GM12878 (cell line): ENCODE measurements around the gene FBXL2. TPM values are rescaled to one million over a fixed set of nuclear protein-coding genes. Genes with fewer than 3 reads are reported as not detected.

ENCODE experiments used
- ATAC-seq: fragments of 200-7000 bp; cut with Tn5 transposase; 3 replicates; pipeline ENCODE4 v1.9.1; 2020; ENCODE audit warnings: mild to moderate bottlenecking, moderate library complexity
- BruUV-seq: library from RNA; stranded (reverse); fragments of 400-500 nt; replicated peaks from 2 replicates; lab custom pipeline; 2021; lab: Mats Ljungman, UMichigan
- CTCF ChIA-PET: fragments of 300-600 bp; sonication (Branson Sonifier 250); formaldehyde crosslinking; extraction: SDS; loops from one replicate; lab custom pipeline; 2021; ENCODE audit warnings: inconsistent platforms; lab: Yijun Ruan, JAX
- POLR2A ChIA-PET: fragments of 350-600 bp; formaldehyde crosslinking; extraction: SDS; loops from one replicate; lab custom pipeline; 2021; ENCODE audit warnings: inconsistent platforms; lab: Charles Lee
- RAD21 ChIA-PET: fragments of 300-600 bp; sonication (Branson Sonifier 250); formaldehyde crosslinking; loops from one replicate; lab custom pipeline; 2023; ENCODE audit warnings: antibody characterized with exemption; ENCODE audit not compliant: unreplicated experiment; lab: Charles Lee
- SMC1A ChIA-PET: fragments of 300-600 bp; sonication (Branson Sonifier 250); formaldehyde crosslinking; loops from one replicate; lab custom pipeline; 2023; ENCODE audit not compliant: unreplicated experiment, uncharacterized antibody; lab: Charles Lee
- DNase-seq: peaks from one replicate; pipeline ENCODE4 v3.0.0-alpha.2; 2011; ENCODE audit warnings: low read depth, low spot score
- FAIRE-seq: peaks from 3 replicates; lab custom pipeline; 2011; peaks lifted over from hg19 to GRCh38; lab: Jason Lieb, UNC
- H2AFZ ChIP-seq: 2 replicates; pipeline ENCODE4 v1.6.0; 2011; ENCODE audit warnings: low read depth, low read length, control low read depth; ENCODE audit not compliant: control insufficient read depth
- H3K27ac ChIP-seq: 2 replicates; pipeline ENCODE4 v1.5.1; 2011; ENCODE audit warnings: control low read depth; ENCODE audit not compliant: control insufficient read depth, insufficient read depth
- H3K27me3 ChIP-seq, 2 experiments: replicated peaks in 1 of 2; 2 replicates each; pipeline versions ENCODE4 v1.6.0 to v1.6.1; 2011; ENCODE audit warnings: low read length in 1 of 2; ENCODE audit not compliant: control insufficient read depth in 2 of 2, insufficient read depth in 2 of 2
- H3K36me3 ChIP-seq, 2 experiments: 2 replicates each; pipeline ENCODE4 v1.5.1; 2011; ENCODE audit warnings: low read length in 1 of 2; ENCODE audit not compliant: control insufficient read depth in 2 of 2, insufficient read depth in 2 of 2
- H3K4me1 ChIP-seq: 2 replicates; pipeline ENCODE4 v1.6.1; 2011; ENCODE audit warnings: mild to moderate bottlenecking, low read length, moderate library complexity, mixed read lengths; ENCODE audit not compliant: control insufficient read depth, insufficient read depth
- H3K4me2 ChIP-seq: 2 replicates; pipeline ENCODE4 v1.6.0; 2011; ENCODE audit warnings: control low read depth; ENCODE audit not compliant: control insufficient read depth, insufficient read depth
- H3K4me3 ChIP-seq: fragments of 200-600 bp; sonication (generic); 2 replicates; pipeline ENCODE4 v1.5.1; 2016
- H3K79me2 ChIP-seq: 2 replicates; pipeline ENCODE4 v1.6.0; 2011; ENCODE audit warnings: low read length; ENCODE audit not compliant: control insufficient read depth, insufficient read depth
- H3K9ac ChIP-seq: 2 replicates; pipeline ENCODE4 v1.8.0; 2011; ENCODE audit warnings: low read length, control low read depth, mixed read lengths; ENCODE audit not compliant: control insufficient read depth, insufficient read depth
- H3K9me3 ChIP-seq: replicated peaks from 3 replicates; pipeline ENCODE4 v1.5.1; 2011; ENCODE audit warnings: mild to moderate bottlenecking, low read length; ENCODE audit not compliant: control insufficient read depth, insufficient read depth
- H4K20me1 ChIP-seq: 2 replicates; pipeline ENCODE4 v1.6.0; 2011; ENCODE audit not compliant: control insufficient read depth, insufficient read depth
- ATF7 ChIP-seq: fragments of 450-650 bp; IDR thresholded peaks from 2 replicates; pipeline ENCODE4 v1.6.1; 2016; ENCODE audit warnings: low read depth, mild to moderate bottlenecking
- CBX3 ChIP-seq: fragments of 200-600 bp; sonication (generic); IDR thresholded peaks from 2 replicates; pipeline ENCODE4 v1.6.1; 2016; ENCODE audit warnings: low read depth, borderline replicate concordance
- HDAC6 ChIP-seq: fragments of 200-600 bp; sonication (generic); IDR thresholded peaks from one replicate; pipeline ENCODE4 v1.8.0; 2017; ENCODE audit warnings: antibody characterized with exemption; ENCODE audit not compliant: unreplicated experiment
- JUND ChIP-seq: IDR thresholded peaks from 2 replicates; pipeline ENCODE4 v1.6.1; 2012; ENCODE audit warnings: low read depth, mild to moderate bottlenecking, low read length, improper control_type of control experiment, moderate library complexity
- MXI1 ChIP-seq: fragments of 150-350 bp; IDR thresholded peaks from 2 replicates; pipeline ENCODE4 v1.6.1; 2011; ENCODE audit warnings: low read depth, mild to moderate bottlenecking, inconsistent platforms, low read length, improper control_type of control experiment
- POLR2AphosphoS5 ChIP-seq: IDR thresholded peaks from 2 replicates; pipeline ENCODE4 v1.6.1; 2011; ENCODE audit warnings: mild to moderate bottlenecking, low read length, inconsistent platforms
- RAD51 ChIP-seq: fragments of 450-650 bp; IDR thresholded peaks from 2 replicates; pipeline ENCODE4 v1.6.1; 2016; ENCODE audit warnings: moderate library complexity, mild to moderate bottlenecking, inconsistent platforms
- RUNX3 ChIP-seq: IDR thresholded peaks from 2 replicates; pipeline ENCODE4 v1.6.1; 2012; ENCODE audit warnings: low read length, inconsistent platforms
- SMAD1 ChIP-seq: fragments of 450-650 bp; IDR thresholded peaks from 2 replicates; pipeline ENCODE4 v1.6.1; 2018; ENCODE audit warnings: mild to moderate bottlenecking, low read depth; ENCODE audit not compliant: partially characterized antibody
- STAT1 ChIP-seq: fragments of 450-650 bp; conservative IDR thresholded peaks from 2 replicates; pipeline ENCODE4 v1.6.1; 2014; ENCODE audit warnings: antibody characterized with exemption, mild to moderate bottlenecking
- YBX1 ChIP-seq: fragments of 450-650 bp; IDR thresholded peaks from 2 replicates; pipeline ENCODE4 v1.6.1; 2016; ENCODE audit warnings: antibody characterized with exemption
- YY1 ChIP-seq: IDR thresholded peaks from 2 replicates; pipeline ENCODE4 v1.6.1; 2011; ENCODE audit warnings: low read depth, mild to moderate bottlenecking, low read length
- ZNF622 ChIP-seq: fragments of 450-650 bp; IDR thresholded peaks from 2 replicates; pipeline ENCODE4 v1.6.1; 2017; ENCODE audit warnings: mild to moderate bottlenecking, inconsistent platforms
- WGBS: methylation state at CpG from one replicate; pipeline ENCODE4 v1.1.6; 2016; ENCODE audit warnings: low lambda C conversion rate; ENCODE audit not compliant: insufficient replicate concordance, insufficient coverage; ENCODE audit errors: missing lambda C conversion rate; 5-methylcytosine and 5-hydroxymethylcytosine counted together
- in situ Hi-C: fragments of 300-500 bp; cut with MboI; formaldehyde crosslinking; loops from 9 replicates; pipeline ENCODE4 v1.14.3; 2018; ENCODE audit warnings: mixed read lengths
- intact Hi-C: fragments of 100-400 bp; cut with micrococcal nuclease; formaldehyde crosslinking; loops from one replicate; pipeline ENCODE4 v1.14.2; 2022; ENCODE audit not compliant: unreplicated experiment
- polyA plus RNA-seq, 11 experiments: library from polyadenylated mRNA; depleted of rRNA in 4 of 11; unstranded in 6 of 11; stranded (reverse) in 5 of 11; fragments of >200 nt; fragmentation: Nextera tagmentation in 4 of 11; fragmentation: Illumina TruSeq in 1 of 11; extraction: Ambion mirVana in 4 of 11; extraction: Trizol in 1 of 11; gene quantifications; 1 replicate in 1 of 11; 2 replicates in 10 of 11; pipeline versions ENCODE4 v1.2.1 to v1.2.3, GENCODE V29; 2011 to 2016; ENCODE audit warnings: inconsistent platforms in 2 of 11, missing spikeins in 2 of 11, low read depth in 1 of 11
- total RNA-seq, 4 experiments: library from RNA; depleted of rRNA in 3 of 4; stranded (reverse); fragments of >200 nt in 3 of 4; fragmentation: Illumina TruSeq in 1 of 4; extraction: Trizol in 1 of 4; gene quantifications; 2 replicates each; pipeline versions ENCODE4 v1.2.1 to v1.2.3, GENCODE V29; 2013 to 2021
- TF ChIP-seq, protein P1 (sequence below): fragments of 450-650 bp; IDR thresholded peaks from 2 replicates; pipeline ENCODE4 v1.6.1; 2014; ENCODE audit warnings: mild to moderate bottlenecking
- TF ChIP-seq, protein P2 (sequence below): fragments of 450-650 bp; IDR thresholded peaks from 2 replicates; pipeline ENCODE4 v1.6.1; 2017; ENCODE audit warnings: mild to moderate bottlenecking, moderate library complexity
- TF ChIP-seq, protein P3 (sequence below): IDR thresholded peaks from 2 replicates; pipeline ENCODE4 v1.6.1; 2012; ENCODE audit warnings: mild to moderate bottlenecking, low read depth, low read length

The FBXL2 gene
- total and polyA plus RNA-seq, 10 of the 15 experiments (the other 5 are each of a cell fraction or from before 2014, with no cell fraction given): 0.04 to 0.72 (median 0.15) TPM; not detected in 1

DNA sequence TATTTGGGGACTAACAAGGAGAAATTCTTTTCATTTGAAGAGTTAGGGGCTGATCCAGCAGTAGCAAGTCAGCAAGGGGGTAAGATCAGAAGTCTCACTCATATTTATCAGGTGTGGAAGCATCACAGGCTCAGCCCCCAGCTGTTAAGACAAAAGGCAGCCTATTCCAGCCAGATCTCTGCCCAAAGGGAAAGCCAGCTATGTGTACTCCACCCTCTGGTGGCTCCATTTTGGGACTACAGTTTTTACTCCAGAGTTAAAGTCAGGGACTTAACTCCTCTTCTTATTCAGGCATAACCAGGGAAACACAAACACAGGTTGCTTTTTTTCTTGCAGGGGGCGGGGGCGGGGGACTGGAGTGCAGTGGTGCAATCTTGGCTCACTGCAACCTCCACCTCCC is 143.7 kb downstream of the FBXL2 start:
- Histone ChIP-seq H4K20me1 (no peaks in the 10 kb centered on the region), H3K79me2 (peaks cover 24% of the 10 kb centered on the region), H3K4me3 (0 out of 2 replicates have a peak overlapping the region, but pooled peaks have one; percentile 8), H3K36me3 (peaks cover 0 to 19% of the 10 kb centered on the region in 2 experiments), H2AFZ (no peak overlapping the region), H3K4me2 (no peak overlapping the region), H3K4me1 (peaks cover 11% of the 10 kb centered on the region), H3K27ac (no peak overlapping the region), H3K27me3 (no peaks in the 10 kb centered on the region), H3K9ac (no peak overlapping the region), H3K9me3 (peaks cover 5% of the 10 kb centered on the region; the same call in 2 of the 3 replicates)
- in situ Hi-C loops (no loop called here), intact Hi-C loops (no loop called here)
- RAD21 ChIA-PET: no interaction called here
- ATAC-seq (0 out of 3 replicates have a peak, but pooled peaks have one; percentile 31), DNase-seq (no peak), FAIRE-seq (no peak)
- WGBS: 95% methylated on average over 2 of the region's 2 CpGs
- CTCF ChIA-PET: interaction anchor here (1.7 kb wide), 1 partner anchor 9 kb away, joined by 5 read pairs; no protein-coding TSS in a partner anchor
- SMC1A ChIA-PET: interaction anchor here (1.0 kb wide), 1 partner anchor 13 kb away, joined by 3 read pairs; no protein-coding TSS in a partner anchor
- POLR2A ChIA-PET: no interaction called here
- no TSS peak for BruUV-seq
- TF ChIP-seq HDAC6 (no peak), ATF7 (no peak), RAD51 (no peak), YY1 (no peak), CBX3 (no peak), YBX1 (no peak), RUNX3 (no peak), JUND (no peak), STAT1 (no peak), SMAD1 (no peak), POLR2AphosphoS5 (no peak), ZNF622 (no peak), MXI1 (no peak)
- TF ChIP-seq, protein P1, sequence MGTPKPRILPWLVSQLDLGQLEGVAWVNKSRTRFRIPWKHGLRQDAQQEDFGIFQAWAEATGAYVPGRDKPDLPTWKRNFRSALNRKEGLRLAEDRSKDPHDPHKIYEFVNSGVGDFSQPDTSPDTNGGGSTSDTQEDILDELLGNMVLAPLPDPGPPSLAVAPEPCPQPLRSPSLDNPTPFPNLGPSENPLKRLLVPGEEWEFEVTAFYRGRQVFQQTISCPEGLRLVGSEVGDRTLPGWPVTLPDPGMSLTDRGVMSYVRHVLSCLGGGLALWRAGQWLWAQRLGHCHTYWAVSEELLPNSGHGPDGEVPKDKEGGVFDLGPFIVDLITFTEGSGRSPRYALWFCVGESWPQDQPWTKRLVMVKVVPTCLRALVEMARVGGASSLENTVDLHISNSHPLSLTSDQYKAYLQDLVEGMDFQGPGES: no peak
- TF ChIP-seq, protein P2, sequence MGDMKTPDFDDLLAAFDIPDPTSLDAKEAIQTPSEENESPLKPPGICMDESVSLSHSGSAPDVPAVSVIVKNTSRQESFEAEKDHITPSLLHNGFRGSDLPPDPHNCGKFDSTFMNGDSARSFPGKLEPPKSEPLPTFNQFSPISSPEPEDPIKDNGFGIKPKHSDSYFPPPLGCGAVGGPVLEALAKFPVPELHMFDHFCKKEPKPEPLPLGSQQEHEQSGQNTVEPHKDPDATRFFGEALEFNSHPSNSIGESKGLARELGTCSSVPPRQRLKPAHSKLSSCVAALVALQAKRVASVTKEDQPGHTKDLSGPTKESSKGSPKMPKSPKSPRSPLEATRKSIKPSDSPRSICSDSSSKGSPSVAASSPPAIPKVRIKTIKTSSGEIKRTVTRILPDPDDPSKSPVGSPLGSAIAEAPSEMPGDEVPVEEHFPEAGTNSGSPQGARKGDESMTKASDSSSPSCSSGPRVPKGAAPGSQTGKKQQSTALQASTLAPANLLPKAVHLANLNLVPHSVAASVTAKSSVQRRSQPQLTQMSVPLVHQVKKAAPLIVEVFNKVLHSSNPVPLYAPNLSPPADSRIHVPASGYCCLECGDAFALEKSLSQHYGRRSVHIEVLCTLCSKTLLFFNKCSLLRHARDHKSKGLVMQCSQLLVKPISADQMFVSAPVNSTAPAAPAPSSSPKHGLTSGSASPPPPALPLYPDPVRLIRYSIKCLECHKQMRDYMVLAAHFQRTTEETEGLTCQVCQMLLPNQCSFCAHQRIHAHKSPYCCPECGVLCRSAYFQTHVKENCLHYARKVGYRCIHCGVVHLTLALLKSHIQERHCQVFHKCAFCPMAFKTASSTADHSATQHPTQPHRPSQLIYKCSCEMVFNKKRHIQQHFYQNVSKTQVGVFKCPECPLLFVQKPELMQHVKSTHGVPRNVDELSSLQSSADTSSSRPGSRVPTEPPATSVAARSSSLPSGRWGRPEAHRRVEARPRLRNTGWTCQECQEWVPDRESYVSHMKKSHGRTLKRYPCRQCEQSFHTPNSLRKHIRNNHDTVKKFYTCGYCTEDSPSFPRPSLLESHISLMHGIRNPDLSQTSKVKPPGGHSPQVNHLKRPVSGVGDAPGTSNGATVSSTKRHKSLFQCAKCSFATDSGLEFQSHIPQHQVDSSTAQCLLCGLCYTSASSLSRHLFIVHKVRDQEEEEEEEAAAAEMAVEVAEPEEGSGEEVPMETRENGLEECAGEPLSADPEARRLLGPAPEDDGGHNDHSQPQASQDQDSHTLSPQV: no peak
- TF ChIP-seq, protein P3, sequence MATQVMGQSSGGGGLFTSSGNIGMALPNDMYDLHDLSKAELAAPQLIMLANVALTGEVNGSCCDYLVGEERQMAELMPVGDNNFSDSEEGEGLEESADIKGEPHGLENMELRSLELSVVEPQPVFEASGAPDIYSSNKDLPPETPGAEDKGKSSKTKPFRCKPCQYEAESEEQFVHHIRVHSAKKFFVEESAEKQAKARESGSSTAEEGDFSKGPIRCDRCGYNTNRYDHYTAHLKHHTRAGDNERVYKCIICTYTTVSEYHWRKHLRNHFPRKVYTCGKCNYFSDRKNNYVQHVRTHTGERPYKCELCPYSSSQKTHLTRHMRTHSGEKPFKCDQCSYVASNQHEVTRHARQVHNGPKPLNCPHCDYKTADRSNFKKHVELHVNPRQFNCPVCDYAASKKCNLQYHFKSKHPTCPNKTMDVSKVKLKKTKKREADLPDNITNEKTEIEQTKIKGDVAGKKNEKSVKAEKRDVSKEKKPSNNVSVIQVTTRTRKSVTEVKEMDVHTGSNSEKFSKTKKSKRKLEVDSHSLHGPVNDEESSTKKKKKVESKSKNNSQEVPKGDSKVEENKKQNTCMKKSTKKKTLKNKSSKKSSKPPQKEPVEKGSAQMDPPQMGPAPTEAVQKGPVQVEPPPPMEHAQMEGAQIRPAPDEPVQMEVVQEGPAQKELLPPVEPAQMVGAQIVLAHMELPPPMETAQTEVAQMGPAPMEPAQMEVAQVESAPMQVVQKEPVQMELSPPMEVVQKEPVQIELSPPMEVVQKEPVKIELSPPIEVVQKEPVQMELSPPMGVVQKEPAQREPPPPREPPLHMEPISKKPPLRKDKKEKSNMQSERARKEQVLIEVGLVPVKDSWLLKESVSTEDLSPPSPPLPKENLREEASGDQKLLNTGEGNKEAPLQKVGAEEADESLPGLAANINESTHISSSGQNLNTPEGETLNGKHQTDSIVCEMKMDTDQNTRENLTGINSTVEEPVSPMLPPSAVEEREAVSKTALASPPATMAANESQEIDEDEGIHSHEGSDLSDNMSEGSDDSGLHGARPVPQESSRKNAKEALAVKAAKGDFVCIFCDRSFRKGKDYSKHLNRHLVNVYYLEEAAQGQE: no peak
